Measurements from ENCODE around the gene HNRNPF. TPM values are rescaled to one million over a fixed set of nuclear protein-coding genes. Genes with fewer than 3 reads are reported as not detected.

The HNRNPF gene
- total and polyA plus RNA-seq, 2 donors (not counting 3 experiments of a cell fraction or from before 2014, with no cell fraction given) = 144 to 230 TPM

DNA sequence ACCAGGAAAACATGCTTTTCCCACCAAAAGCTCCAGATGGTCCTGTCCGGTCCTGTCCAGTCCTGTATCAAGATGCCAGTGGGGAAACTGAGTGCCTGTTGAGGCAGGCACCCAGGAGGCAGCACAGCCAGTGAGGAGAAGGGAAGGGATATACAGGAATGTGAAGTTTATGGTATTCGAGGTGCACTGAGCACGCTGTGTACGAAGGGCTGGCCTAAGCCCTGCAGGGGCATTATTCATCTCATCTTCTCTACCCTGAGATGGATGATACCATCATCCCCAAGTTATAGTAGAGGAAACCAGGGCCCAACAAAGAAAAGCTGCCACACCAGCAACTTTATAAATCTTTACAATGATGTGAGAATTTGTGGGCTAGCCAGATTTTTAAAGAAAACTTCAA, 61.0 kb downstream of the HNRNPF start:
- Histone ChIP-seq H3K9me3 (replicated peaks; ENCODE audit: control insufficient read depth, insufficient read depth, low read length) (no peaks in the 10 kb centered on the region), H4K20me1 (replicated peaks; ENCODE audit: control insufficient read depth, extremely low read depth, insufficient read depth, low read length) (no peaks in the 10 kb centered on the region), H3K4me2 (ENCODE audit: insufficient read depth, low read length) (no peak overlapping the region), H3K4me1 (ENCODE audit: control insufficient read depth, extremely low read depth, insufficient read depth, low read length) (no peaks in the 10 kb centered on the region), H3K79me2 (ENCODE audit: control insufficient read depth, insufficient read depth, low read length) (no peaks in the 10 kb centered on the region), H3K9ac (replicated peaks; ENCODE audit: extremely low read depth, insufficient read depth, low read length) (no peak overlapping the region), H3K4me3 (replicated peaks in 1 of 3; ENCODE audit: insufficient read depth in 1 of 3, low read depth in 1 of 3, low read length in 3 of 3) (no peak overlapping the region), H3K36me3 (ENCODE audit: control insufficient read depth in 2 of 2, extremely low read depth in 1 of 2, insufficient read depth in 2 of 2, low read length in 2 of 2) (no peaks in the 10 kb centered on the region), H2AFZ (ENCODE audit: low read depth, low read length) (no peak overlapping the region), H3K27ac (ENCODE audit: insufficient read depth, low read depth, low read length) (no peak overlapping the region), H3K9me1 (replicated peaks; ENCODE audit: control insufficient read depth, extremely low read depth, insufficient read depth, low read length) (no peaks in the 10 kb centered on the region), H3K27me3 (ENCODE audit: control insufficient read depth in 2 of 2, insufficient read depth in 2 of 2, low read length in 2 of 2) (peaks cover under 1 to 3% of the 10 kb centered on the region in 2 experiments)
- CTCF ChIA-PET = interaction anchor here (0.6 to 4.5 kb wide), 9 partner anchors 8 to 143 kb away, joined by 3 to 66 read pairs (median 4); no protein-coding TSS in a partner anchor
- BruUV-seq (replicated peaks) = no TSS peak
- no peak for FAIRE-seq
- TF ChIP-seq, protein P1, sequence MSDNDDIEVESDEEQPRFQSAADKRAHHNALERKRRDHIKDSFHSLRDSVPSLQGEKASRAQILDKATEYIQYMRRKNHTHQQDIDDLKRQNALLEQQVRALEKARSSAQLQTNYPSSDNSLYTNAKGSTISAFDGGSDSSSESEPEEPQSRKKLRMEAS (IDR thresholded peaks at IDR 0.05; ENCODE audit: insufficient read depth, insufficient read length) = no peak
- TF ChIP-seq FOS (IDR thresholded peaks at IDR 0.05; ENCODE audit: borderline replicate concordance, insufficient read depth, low read length) = no peak
- TF ChIP-seq GATA2 (IDR thresholded peaks at IDR 0.05; ENCODE audit: insufficient read depth, insufficient read length, low read depth, low read length) = no peak
- TF ChIP-seq EZH2 (IDR thresholded peaks at IDR 0.05; ENCODE audit: borderline replicate concordance, low read depth, low read length, severe bottlenecking) = no peak
- TF ChIP-seq POLR2A (IDR thresholded peaks at IDR 0.05; ENCODE audit: low read depth, low read length) = no peak
- TF ChIP-seq POLR2AphosphoS5 (IDR thresholded peaks at IDR 0.05; ENCODE audit: insufficient read depth, low read depth, low read length) = no peak
- TF ChIP-seq MYC (IDR thresholded peaks at IDR 0.05; ENCODE audit: low read depth, low read length) = no peak
- TF ChIP-seq, protein P2, sequence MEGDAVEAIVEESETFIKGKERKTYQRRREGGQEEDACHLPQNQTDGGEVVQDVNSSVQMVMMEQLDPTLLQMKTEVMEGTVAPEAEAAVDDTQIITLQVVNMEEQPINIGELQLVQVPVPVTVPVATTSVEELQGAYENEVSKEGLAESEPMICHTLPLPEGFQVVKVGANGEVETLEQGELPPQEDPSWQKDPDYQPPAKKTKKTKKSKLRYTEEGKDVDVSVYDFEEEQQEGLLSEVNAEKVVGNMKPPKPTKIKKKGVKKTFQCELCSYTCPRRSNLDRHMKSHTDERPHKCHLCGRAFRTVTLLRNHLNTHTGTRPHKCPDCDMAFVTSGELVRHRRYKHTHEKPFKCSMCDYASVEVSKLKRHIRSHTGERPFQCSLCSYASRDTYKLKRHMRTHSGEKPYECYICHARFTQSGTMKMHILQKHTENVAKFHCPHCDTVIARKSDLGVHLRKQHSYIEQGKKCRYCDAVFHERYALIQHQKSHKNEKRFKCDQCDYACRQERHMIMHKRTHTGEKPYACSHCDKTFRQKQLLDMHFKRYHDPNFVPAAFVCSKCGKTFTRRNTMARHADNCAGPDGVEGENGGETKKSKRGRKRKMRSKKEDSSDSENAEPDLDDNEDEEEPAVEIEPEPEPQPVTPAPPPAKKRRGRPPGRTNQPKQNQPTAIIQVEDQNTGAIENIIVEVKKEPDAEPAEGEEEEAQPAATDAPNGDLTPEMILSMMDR (IDR thresholded peaks at IDR 0.05; ENCODE audit: extremely low read depth in 1 of 2, insufficient read depth in 1 of 2, low read depth in 1 of 2, low read length in 2 of 2) = no peak
- no peak for TF ChIP-seq JUN (IDR thresholded peaks at IDR 0.05; ENCODE audit: borderline replicate concordance, insufficient read depth, insufficient read length, low read depth)
- POLR2A ChIA-PET = no interaction called here
- dilution Hi-C loops (cut with MboI; ENCODE audit: extremely low pct_ligation_motif_present, low sequenced_read_pairs) (no loop called here), intact Hi-C loops (cut with micrococcal nuclease) (loop anchor here (1.0 kb wide), 3 partner anchors 55 to 143 kb away; no protein-coding TSS in a partner anchor)
- DNase-seq (ENCODE audit: low read depth, low spot score) = no peak
